Measurements from ENCODE around the gene TENM4. TPM values are rescaled to one million over a fixed set of nuclear protein-coding genes. Genes with fewer than 3 reads are reported as not detected.

The TENM4 gene
- total RNA-seq, 2 donors from 2014 or later, result 2.6 to 6.8 TPM

DNA sequence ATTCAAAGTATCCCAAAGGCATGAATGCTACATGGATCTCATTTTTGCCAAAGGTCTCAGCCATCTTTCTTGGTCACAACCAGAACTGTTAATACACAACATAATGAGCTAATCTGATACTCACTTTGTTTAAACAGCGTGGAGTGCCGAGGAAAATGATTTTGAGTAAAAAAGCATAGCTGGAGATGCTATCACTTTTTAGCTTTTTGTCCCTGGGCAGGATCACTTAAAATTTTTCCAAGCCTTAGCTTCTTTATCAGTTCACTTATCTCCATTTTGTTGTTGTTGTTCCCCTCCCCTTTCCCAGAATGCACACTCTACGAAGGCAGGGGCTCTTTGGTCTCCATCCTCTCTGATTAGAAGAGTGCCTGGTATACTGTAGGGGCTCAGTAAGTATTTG lies 636.8 kb downstream of the TENM4 start:
- intact Hi-C loops (cut with DNase I), result no loop called here
- no peak overlapping the region for H3K4me3 ChIP-seq
- H3K36me3 ChIP-seq, result no peaks in the 10 kb centered on the region
- TF ChIP-seq CTCF (IDR thresholded peaks at IDR 0.05) (no peak), POLR2A (IDR thresholded peaks at IDR 0.05) (no peak), POLR2AphosphoS5 (IDR thresholded peaks at IDR 0.05) (no peak)
- H3K27me3 ChIP-seq (replicated peaks; ENCODE audit: insufficient read depth), result no peaks in the 10 kb centered on the region
- 78% methylated on average over 3 of the region's 3 CpGs for WGBS
- H3K4me1 ChIP-seq (replicated peaks), result peaks cover 11% of the 10 kb centered on the region
- DNase-seq (ENCODE audit: low spot score), result no peak
- no peak overlapping the region for H3K27ac ChIP-seq
- H3K9me3 ChIP-seq, result no peaks in the 10 kb centered on the region

GRCh38 chr11:78802058-78802761 lies 638.6 kb downstream of the TENM4 start:
- Histone ChIP-seq H3K9me3 (no peaks in the 10 kb centered on the region), H3K36me3 (no peaks in the 10 kb centered on the region), H3K4me3 (no peak overlapping the region), H3K4me1 (replicated peaks) (peaks cover 11% of the 10 kb centered on the region), H3K27ac (peak overlapping the region; percentile 37 to 66), H3K27me3 (replicated peaks; ENCODE audit: insufficient read depth) (no peaks in the 10 kb centered on the region)
- WGBS, result 51% methylated on average over 11 of the region's 11 CpGs
- intact Hi-C loops (cut with DNase I), result no loop called here
- TF ChIP-seq POLR2A (IDR thresholded peaks at IDR 0.05) (no peak), POLR2AphosphoS5 (IDR thresholded peaks at IDR 0.05) (peak; percentile 39), CTCF (IDR thresholded peaks at IDR 0.05) (no peak)
- DNase-seq (ENCODE audit: low spot score), result peak; percentile 27

GRCh38 chr11:78801161-78801884 lies 639.5 kb downstream of the TENM4 start:
- no peaks in the 10 kb centered on the region for H3K27me3 ChIP-seq (replicated peaks; ENCODE audit: insufficient read depth)
- no peaks in the 10 kb centered on the region for H3K9me3 ChIP-seq
- intact Hi-C loops (cut with DNase I), result no loop called here
- TF ChIP-seq CTCF (IDR thresholded peaks at IDR 0.05) (no peak), POLR2A (IDR thresholded peaks at IDR 0.05) (no peak), POLR2AphosphoS5 (IDR thresholded peaks at IDR 0.05) (peak; percentile 95)
- peak; percentile 87 for DNase-seq (ENCODE audit: low spot score)
- H3K4me1 ChIP-seq (replicated peaks), result peaks cover 11% of the 10 kb centered on the region
- 0% methylated on average over 3 of the region's 3 CpGs for WGBS
- no peaks in the 10 kb centered on the region for H3K36me3 ChIP-seq
- no peak overlapping the region for H3K4me3 ChIP-seq
- peak overlapping the region; percentile 37 to 66 for H3K27ac ChIP-seq

- H3K4me1 ChIP-seq (replicated peaks), result peaks cover 11% of the 10 kb centered on the region
- H3K36me3 ChIP-seq, result no peaks in the 10 kb centered on the region
- TF ChIP-seq CTCF (IDR thresholded peaks at IDR 0.05) (no peak), POLR2A (IDR thresholded peaks at IDR 0.05) (no peak), POLR2AphosphoS5 (IDR thresholded peaks at IDR 0.05) (no peak)
- H3K27ac ChIP-seq, result peak overlapping the region; percentile 35 to 66
- DNase-seq (ENCODE audit: low spot score), result no peak
- no peaks in the 10 kb centered on the region for H3K27me3 ChIP-seq (replicated peaks; ENCODE audit: insufficient read depth)
- intact Hi-C loops (cut with DNase I), result no loop called here
- H3K9me3 ChIP-seq, result no peaks in the 10 kb centered on the region
- H3K4me3 ChIP-seq, result no peak overlapping the region
- 77% methylated on average over 2 of the region's 2 CpGs for WGBS
Observed at GRCh38 chr11:78800756-78801155, 640.1 kb downstream of the TENM4 start.
